Measurements from ENCODE around the gene ST3GAL4.

ST3GAL4 gene

DNA sequence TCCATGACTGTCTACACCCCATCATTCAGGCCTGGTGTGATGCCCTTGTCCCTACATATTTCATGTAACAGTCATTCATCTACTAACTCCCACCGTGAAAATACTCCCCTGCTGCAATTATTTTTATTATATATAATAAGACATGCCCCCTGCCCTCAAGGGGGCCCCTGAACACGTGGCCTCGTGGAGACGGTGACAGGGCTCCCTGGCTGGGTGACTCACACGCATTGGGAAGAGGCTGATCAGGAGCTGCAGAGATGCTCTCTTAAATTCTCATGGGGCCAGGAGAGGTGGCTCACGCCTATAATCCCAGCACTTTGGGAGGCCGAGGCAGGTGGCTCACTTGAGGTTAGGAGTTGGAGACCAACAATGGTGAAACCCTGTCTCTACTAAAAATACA lies 88.6 kb downstream of the ST3GAL4 start:
- no peak for DNase-seq (ENCODE audit: low read depth)

DNA sequence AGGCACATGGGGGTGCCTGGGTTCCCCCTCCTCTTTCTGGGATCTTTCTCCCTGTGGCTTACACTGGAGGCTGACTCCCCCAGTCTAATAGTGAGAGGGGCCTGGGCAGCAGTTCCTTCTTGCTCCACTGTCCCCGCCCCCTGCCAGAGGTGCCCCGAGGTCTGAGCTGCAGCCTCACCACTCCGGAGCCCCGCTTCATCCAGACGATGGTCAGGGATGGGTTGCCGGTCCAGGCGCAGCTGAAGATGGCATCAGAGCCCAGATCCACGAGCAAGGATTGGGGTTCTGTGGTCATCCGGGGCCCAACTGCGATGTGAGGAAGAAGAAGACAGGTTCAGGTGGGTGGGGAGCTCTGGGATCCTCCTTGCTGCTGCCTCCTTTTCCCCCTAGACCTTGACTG lies 91.1 kb downstream of the ST3GAL4 start:
- DNase-seq (ENCODE audit: low read depth) = no peak

DNA sequence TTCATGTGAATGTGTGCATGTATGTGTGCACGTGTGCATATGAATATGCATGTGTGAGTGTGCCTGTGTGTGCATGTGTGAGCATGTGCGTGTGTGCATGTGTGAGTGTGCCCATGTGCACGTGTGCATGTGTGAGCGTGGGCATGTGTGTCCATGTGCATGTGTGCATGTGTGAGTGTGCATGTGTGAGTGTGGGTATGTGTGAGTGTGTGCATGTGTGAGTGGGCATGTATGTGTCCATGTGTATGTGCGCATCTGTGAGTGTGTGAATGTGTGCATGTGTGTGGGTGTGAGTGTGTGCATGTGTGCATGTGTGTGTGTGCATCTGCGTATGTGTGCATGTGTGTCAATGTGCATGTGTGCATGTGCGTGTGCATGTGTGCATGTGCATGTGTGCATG lies 94.7 kb downstream of the ST3GAL4 start:
- DNase-seq (ENCODE audit: low read depth) = no peak

DNA sequence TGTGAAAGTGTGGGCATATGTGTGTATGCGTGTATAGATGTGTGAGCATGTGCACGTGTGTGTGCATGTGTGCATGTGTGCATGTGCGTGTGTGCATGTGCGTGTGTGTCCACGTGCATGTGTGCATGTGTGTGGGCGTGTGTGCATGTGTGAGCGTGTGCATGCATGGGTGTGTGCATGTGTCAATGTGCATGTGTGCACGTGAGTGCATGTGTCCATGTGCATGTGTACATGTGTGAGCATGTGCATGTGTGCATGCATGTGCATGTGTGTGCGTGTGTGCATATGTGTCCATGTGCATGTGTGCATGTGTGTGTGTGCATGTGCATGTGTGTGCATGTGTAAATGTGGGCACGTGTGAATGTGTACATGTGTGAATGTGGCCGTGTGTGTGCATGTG lies 95.3 kb downstream of the ST3GAL4 start:
- DNase-seq (ENCODE audit: low read depth) = no peak

DNA sequence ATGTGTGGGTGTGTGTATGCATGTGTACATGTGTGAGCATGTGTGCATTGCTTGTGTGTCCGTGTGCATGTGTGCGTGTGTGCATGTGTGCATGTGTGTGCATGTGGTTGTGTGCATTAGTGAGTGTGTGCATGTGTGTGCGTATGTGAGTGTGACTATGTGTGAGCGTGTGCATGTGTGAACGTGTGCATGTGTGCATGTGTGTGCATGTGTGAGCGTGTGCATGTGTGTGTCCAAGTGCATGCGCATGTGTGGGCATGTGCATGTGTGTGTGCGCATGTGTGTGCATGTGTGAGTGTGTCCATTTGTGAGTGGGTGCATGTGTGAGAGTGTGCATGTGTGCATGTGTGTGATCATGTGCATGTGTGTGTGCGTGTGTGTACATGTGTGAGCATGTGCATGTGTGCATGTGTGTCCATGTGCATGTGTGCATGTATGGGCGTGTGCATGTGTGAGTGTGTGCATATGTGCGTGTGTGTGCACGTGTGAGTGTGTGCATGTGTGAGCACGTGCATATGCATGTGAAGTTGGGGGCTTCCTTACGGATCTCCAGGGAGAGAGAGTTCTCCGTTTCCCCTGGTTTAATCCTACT lies 95.8 kb downstream of the ST3GAL4 start:
- no peak for DNase-seq (ENCODE audit: low read depth)

DNA sequence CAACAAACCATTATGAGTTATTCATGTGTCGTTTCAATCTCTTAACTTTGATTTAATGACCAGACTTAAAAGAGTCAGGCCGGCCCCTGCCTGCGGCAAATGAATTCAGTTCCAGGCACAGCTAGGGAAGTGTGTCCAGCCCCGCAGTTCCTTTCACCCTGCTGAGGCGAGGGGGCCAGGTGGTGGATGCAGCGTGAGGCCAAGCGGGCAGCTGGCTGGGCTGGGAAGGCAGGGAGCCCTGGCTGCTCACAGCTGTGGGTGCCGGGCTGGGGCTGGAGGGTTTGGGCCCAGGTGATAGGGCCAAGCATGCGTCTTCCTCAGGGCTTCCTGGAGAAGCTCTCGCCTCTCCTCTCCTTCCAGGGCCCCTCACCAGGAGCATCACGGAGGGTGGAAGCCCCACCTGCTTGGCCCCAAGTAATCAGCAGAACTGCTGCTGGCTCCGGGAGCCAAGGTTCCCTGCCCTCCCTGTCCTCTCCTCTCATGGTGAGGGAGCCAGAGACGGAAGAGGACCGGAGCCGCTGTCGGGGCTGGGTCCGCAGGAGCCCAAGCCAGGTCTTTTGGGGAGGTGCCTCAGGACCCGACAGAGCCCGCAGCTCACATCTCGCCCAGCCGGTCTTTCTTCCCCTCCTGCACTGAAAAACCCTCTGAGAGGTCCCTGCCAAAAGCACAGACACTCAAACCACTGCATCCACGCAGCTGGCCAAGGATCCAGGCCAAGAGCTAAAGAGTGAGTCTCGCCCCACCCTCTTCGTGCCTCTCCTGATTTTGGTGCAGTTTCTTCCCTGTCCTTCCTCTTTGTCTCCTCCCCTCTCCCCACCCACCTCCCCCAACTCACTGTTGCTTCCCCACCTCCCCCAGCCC lies 97.0 kb downstream of the ST3GAL4 start:
- no peak for DNase-seq (ENCODE audit: low read depth)

DNA sequence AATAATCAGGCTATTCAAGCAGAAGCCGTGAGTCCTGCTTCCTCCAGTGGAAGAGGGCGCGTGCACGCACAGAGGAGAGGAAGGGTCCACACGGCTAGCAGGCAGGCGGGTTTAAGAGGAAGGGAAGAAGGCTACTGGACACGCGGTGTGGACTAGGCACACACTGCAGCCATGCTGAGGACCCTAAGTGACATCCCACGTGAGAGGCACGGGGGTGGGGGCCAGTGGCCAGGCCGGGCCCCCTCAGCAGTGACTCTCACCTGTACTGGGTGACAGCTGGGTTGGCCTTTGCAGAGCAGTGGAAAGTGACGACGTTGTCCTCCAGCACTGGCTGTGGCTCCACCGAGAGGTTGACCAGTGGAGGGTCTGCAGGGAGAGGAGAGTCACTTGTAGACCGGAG lies 100.6 kb downstream of the ST3GAL4 start:
- no peak for DNase-seq (ENCODE audit: low read depth)

DNA sequence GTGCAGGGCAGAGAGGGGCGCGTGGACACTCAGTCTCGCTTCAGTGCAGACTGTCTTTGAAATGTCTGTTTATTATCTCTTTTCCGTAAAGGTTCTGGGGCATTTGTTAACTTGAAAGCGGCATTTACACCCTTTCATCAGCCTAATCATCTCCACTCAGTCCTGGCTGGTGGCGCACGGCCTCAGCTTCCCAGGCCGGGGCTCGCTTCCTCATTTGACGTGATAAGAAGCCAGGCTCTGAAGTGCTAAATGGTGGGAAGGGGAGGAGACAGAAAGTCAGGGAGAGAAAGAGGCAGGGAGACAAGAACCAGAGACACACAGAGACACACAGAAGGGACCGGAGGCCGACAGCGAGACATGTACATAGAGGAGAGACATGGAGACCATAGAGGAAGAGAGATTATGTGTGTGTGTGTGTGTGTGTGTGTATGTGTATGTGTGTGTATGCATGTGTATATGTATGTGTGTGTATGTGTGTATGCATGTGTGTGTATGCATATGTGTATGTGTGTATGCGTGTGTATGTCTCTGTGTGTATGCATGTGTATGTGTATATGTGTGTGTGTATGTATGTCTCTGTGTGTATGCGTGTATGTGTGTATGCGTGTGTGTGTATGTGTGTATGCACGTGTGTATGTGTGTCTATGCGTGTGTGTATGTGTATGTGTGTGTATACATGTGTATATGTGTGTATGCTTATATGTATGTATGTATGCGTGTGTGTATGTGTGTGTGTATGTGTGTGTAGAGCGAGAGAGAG lies 101.5 kb downstream of the ST3GAL4 start:
- no peak for DNase-seq (ENCODE audit: low read depth)

DNA sequence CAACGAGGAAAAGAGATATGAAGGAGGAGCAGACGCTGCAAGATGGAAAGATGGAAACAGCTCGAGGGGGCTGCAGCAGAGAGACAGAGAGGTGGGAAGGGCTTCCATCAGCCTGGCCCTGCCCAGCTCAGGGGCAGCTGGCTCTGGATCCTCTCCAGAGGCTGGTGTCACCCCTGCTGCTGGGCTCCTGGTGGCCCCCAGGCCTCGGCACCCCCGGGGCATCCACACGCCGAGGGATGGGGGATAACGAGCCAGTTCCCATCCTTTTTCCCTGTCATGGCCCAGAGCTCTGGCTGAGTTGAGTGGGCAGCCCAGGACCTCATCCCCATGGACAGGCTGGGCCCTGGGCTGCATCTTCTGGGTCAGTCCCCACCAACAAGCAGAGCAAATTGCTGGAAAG lies 102.3 kb downstream of the ST3GAL4 start:
- no peak for DNase-seq (ENCODE audit: low read depth)

DNA sequence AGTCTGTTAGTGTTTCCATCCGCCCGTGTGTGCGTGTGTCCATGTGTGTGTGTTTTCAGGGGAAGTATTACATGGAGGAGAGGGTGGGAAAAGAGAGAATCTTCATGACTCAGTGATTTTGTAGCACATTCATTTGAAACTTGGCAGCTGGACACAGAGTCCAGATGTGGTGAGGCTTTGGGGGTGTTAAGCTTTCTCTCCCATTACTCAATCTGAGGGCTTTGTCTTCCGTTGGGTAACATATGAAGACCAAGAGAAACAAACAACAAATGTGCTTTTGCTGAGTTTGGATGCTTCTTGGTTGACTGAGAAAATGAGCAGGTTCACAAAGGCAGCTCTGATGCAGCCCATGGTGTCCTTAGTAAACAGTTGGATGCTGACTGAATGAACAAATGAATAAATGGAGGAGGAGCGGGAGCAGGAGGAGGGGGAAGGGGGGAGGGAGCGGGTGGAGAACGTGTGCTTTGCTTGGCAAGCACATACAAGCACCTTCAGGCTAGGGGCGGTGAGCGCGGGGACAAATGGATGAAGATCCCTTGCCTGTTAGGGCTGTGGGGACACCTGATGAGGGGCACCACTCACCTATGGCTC lies 104.3 kb downstream of the ST3GAL4 start:
- DNase-seq (ENCODE audit: low read depth) = no peak

DNA sequence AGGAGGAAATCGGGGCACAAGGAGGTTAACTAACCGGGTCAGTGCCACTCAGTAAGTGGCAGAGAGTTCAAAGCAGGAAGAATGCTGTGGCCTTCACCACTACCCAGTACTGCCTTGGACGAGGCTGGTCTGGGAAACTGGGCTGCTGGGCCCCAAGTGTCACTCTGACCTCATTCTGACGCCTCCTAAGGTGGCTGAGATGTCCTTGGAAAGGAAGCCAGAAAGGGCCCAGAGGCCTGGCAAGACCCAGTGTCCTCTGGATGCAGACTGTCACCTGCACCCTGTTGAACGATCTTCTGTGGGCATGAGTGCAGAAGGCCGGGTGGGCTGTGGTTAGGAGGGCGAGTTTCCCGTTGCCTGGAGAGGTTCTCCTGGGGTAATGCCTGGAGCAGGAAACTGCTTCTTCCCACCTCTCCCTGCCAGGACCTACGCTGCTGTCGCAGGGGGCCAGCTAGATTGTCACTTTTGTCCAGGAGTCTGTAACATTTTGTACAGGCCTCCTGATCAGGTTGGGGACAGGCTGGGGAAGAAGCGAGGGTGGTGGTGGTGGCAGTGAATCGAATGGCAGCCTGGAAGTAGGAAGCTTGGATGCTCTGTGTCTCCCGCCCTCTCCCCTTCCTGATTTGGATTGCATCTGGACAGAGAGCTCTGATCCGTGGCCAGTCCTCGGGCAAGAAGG lies 105.1 kb downstream of the ST3GAL4 start:
- DNase-seq (ENCODE audit: low read depth) = no peak

DNA sequence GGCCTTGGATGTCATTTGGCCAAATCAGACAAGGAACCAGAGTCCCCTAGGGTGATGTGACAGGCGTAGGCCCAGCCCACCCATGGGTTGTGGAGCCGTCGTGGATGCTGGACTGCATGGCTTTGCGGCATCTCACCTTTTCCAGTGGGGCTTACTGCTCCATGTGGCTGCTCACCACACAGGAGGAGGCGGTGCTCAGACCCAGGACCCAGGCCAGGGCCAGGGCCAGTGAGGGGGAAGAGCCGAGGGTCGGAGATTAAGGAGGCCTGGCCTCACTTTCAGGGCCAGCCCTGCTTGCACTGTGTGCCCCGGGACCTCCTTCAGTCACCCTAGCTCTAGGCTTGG lies 105.6 kb downstream of the ST3GAL4 start:
- no peak for DNase-seq (ENCODE audit: low read depth)

DNA sequence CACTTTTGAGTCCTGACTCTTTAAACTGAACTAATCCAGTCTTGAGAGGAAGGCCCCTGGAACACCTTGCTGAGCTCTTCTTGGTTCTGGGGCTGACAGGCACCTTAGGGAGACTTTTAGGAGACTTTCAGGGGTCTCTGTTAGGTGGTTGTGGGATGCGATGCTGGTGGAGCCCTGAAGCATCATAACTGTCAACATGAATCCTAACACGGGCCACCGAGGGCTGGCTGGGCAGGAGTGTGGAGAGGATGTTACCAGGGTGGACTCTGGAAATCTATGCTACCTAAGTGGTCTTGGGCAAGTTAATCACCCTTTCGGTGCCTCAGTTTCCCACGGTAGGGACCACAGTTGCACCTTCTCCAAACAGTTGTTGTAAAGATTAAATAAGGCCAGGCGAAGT lies 106.5 kb downstream of the ST3GAL4 start:
- no peak for DNase-seq (ENCODE audit: low read depth)

DNA sequence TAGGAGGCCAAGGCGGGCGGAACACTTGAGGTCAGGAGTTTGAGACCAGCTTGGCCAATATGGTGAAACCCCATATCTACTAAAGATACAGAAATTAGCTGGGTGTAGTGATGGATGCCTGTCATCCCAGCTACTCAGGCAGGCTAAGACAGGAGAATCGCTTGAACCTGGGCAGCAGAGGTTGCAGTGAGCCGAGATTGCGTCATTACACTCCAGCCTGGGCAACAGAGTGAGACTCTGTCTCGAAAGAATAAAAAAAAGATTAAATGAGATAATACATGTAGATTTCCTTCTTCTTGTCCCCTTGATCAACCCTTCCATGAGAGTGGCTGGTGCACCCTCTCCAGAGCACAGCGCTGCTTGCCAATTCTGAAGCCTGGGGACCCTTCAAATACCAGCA lies 106.9 kb downstream of the ST3GAL4 start:
- DNase-seq (ENCODE audit: low read depth) = no peak

Measured in T follicular helper cell (primary cell).